Ascending aorta (tissue), 2 donors: Measurements from ENCODE around the gene HAAO. TPM values are rescaled to one million over a fixed set of nuclear protein-coding genes. Genes with fewer than 3 reads are reported as not detected.
A peak's percentile ranks its signal among the peaks of the same experiment; 100 is the strongest.

ENCODE experiments used
- DNase-seq, 2 donors: peaks; one replicate each; pipeline ENCODE4 v3.0.0-alpha.2; 2019; ENCODE audit warnings: low spot score in 2 of 2
- H3K27ac ChIP-seq, 2 donors: fragments of 200-600 bp; sonication (generic); one replicate each; pipeline ENCODE4 v1.5.1; 2016 to 2017; ENCODE audit warnings: mild to moderate bottlenecking in 1 of 2
- H3K27me3 ChIP-seq: fragments of 200-600 bp; sonication (generic); one replicate; pipeline ENCODE4 v1.5.1; 2017
- H3K36me3 ChIP-seq, 2 donors: fragments of 200-600 bp; sonication (generic); one replicate each; pipeline ENCODE4 v1.5.1; 2016
- H3K4me1 ChIP-seq, 2 donors: fragments of 200-600 bp; sonication (generic); one replicate each; pipeline ENCODE4 v1.5.1; 2016 to 2017; ENCODE audit warnings: mild to moderate bottlenecking in 1 of 2
- H3K4me3 ChIP-seq, 2 donors: fragments of 200-600 bp; sonication (generic); one replicate each; pipeline ENCODE4 v1.5.1; 2016 to 2017; ENCODE audit warnings: mild to moderate bottlenecking in 1 of 2
- H3K9me3 ChIP-seq, 2 donors: fragments of 200-600 bp; sonication (generic); one replicate each; pipeline ENCODE4 v1.5.1; 2016
- intact Hi-C: fragments of 100-400 bp; cut with DNase I; formaldehyde crosslinking; loops from one replicate; pipeline ENCODE4 v1.15.1; 2023
- total RNA-seq: library from RNA; depleted of rRNA; stranded (reverse); fragments of >200 nt; gene quantifications from one replicate; pipeline ENCODE4 v1.1.0, GENCODE V29; 2016
- TF ChIP-seq, protein P1 (sequence below), 3 experiments: fragments of 200-600 bp in 2 of 3; fragments of 450-650 bp in 1 of 3; sonication (generic) in 2 of 3; IDR thresholded peaks; one replicate each; pipeline ENCODE4 v1.5.1; 2016 to 2019; ENCODE audit warnings: antibody characterized with exemption in 3 of 3, mild to moderate bottlenecking in 1 of 3, moderate library complexity in 1 of 3

The HAAO gene
- total RNA-seq, 1 donor from 2014 or later: 7.2 TPM

DNA sequence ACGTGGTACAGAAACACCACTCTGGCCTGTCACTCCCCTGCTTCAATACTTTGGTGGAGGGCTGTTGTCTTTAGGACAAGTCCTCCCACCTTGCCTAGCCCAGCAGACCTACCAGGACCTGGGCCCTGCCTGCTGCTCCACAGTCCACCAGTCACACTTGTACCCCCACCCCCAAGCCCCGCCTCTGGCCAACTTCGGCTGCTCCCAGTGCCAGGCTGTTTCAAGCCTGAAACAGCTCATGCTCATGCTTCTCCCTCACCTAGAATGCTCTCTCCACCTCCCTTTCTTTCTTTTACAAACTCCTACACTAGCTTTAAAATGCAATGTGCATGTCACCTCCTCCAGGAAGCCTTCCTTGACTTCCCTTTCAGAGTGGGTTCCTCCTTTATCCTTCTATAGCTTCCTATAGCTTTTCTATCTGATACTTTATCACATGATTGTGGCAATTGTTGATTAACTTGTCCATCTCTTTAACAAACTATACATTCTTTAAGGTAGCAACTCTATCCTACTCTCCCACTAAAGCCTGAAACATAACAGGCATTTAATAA lies 23.6 kb downstream of the HAAO start:
- TF ChIP-seq, protein P1, sequence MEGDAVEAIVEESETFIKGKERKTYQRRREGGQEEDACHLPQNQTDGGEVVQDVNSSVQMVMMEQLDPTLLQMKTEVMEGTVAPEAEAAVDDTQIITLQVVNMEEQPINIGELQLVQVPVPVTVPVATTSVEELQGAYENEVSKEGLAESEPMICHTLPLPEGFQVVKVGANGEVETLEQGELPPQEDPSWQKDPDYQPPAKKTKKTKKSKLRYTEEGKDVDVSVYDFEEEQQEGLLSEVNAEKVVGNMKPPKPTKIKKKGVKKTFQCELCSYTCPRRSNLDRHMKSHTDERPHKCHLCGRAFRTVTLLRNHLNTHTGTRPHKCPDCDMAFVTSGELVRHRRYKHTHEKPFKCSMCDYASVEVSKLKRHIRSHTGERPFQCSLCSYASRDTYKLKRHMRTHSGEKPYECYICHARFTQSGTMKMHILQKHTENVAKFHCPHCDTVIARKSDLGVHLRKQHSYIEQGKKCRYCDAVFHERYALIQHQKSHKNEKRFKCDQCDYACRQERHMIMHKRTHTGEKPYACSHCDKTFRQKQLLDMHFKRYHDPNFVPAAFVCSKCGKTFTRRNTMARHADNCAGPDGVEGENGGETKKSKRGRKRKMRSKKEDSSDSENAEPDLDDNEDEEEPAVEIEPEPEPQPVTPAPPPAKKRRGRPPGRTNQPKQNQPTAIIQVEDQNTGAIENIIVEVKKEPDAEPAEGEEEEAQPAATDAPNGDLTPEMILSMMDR (IDR thresholded peaks at IDR 0.05): no peak
- no peaks in the 10 kb centered on the region for H3K4me1 ChIP-seq
- H3K4me3 ChIP-seq: no peak overlapping the region
- intact Hi-C loops: no loop called here
- no peaks in the 10 kb centered on the region for H3K9me3 ChIP-seq
- no peaks in the 10 kb centered on the region for H3K36me3 ChIP-seq
- no peaks in the 10 kb centered on the region for H3K27me3 ChIP-seq
- H3K27ac ChIP-seq: peak overlapping the region in 1 of 2 donors; percentile 3
- DNase-seq: peak in 1 of 2 donors; percentile 43

DNA sequence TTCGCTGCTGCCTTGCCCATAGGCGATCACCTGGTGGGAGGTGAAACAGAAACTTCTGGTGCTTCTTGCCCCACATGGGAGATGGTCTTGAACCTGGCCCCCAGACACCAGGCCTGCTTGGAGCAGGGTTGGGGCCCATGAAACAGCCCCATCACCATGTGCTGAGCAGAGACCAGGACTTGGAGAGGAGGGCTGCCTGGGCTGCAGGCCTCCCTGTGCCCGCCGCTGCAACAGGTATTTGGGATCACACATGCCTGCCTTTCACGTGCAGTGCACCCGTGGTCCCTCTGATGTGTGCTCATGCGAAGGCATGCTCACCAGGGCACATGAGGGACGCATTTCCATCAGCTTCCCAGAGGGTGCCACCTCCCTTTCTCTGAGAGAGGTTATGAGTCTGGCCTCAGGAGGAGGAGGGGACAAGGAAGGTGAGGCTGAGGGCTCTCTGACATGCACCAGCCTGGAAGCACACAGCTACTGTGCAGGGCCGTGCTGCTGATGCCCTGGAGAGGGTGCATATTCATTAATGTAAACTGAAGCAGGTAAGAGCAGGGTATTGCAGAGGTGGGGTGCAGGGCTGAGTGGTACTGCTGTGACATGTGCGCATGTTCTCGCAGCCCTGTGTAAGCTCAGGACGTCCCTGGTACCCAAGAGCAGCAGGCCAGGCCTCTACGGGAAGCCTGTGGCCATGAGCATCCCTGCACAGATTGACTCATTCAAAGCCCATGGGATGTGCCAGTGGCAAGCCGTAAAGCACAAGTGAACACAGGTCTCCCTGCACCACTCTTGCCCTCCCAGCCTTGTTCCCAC lies 24.3 kb downstream of the HAAO start:
- Histone ChIP-seq H3K36me3 (no peaks in the 10 kb centered on the region), H3K27ac (no peak overlapping the region), H3K9me3 (no peaks in the 10 kb centered on the region), H3K4me1 (no peaks in the 10 kb centered on the region), H3K27me3 (no peaks in the 10 kb centered on the region), H3K4me3 (no peak overlapping the region)
- intact Hi-C loops: no loop called here
- peak in 1 of 2 donors; percentile 49 for DNase-seq
- TF ChIP-seq, protein P1 (IDR thresholded peaks at IDR 0.05): no peak

DNA sequence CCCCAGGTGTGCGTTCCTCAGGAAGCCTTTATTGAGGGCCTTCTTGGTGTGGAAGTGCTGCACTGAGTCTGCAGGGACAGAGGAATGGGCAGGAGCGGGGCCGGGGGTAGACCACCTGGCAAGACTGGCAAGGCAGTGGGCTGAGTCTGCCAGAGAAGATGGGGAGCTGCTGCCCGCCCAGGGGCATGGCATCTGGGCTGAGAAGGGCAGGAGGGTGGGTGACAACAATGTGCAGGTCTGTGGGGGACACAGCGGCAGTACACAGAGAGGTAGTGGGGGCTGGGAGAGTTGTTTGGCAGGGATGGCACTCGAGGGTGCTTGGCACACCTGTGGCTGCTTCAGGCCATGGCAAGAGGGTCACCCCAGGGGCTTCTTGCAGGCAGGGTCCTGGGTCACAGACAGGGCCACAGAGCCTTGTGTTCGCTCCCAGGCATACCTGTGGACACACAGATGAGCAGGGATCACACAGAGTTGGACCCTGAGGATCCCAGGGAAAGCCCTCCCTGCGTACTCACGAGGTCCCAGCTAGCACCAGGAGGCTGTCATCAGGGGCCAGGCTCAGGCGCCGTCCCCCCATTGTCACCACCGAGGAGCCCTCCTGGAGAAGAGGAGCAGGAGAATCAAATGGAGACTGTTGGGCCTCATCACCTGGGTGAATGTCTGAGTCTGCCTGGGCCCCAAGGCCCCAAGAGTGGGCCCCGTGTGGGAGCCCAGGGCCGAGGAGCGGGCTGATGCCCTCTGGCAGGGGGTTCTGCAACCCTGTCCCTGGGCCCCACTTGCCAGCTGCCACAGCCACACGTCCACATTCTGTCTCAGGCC lies 25.1 kb downstream of the HAAO start:
- Histone ChIP-seq H3K9me3 (no peaks in the 10 kb centered on the region), H3K27me3 (no peaks in the 10 kb centered on the region), H3K27ac (no peak overlapping the region), H3K4me3 (no peak overlapping the region), H3K36me3 (no peaks in the 10 kb centered on the region), H3K4me1 (no peaks in the 10 kb centered on the region)
- TF ChIP-seq, protein P1 (IDR thresholded peaks at IDR 0.05): no peak
- intact Hi-C loops: no loop called here
- no peak for DNase-seq

DNA sequence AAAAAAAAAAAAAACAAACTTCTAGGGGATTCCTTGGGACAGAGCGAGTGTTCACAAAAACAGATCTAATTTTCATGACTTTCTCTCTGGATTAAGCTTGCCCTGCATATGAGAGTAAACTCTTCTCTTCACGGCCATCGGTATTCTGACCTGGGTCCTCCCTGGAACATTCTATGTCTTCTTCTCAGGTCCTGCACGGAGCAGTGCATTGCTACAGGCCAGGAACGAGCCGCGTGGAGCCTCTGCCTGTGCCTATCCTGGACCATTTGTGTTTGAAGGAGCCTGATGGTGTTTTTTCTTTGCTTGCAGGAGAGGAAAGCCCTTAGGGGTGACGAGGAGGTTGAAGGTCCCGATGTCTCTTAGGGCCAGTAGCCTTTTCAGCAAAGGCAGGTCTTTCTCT lies 26.7 kb downstream of the HAAO start:
- Histone ChIP-seq H3K9me3 (no peaks in the 10 kb centered on the region), H3K4me1 (no peaks in the 10 kb centered on the region), H3K27me3 (no peaks in the 10 kb centered on the region), H3K36me3 (no peaks in the 10 kb centered on the region), H3K4me3 (no peak overlapping the region), H3K27ac (no peak overlapping the region)
- TF ChIP-seq, protein P1 (IDR thresholded peaks at IDR 0.05): no peak
- DNase-seq: no peak
- intact Hi-C loops: no loop called here

DNA sequence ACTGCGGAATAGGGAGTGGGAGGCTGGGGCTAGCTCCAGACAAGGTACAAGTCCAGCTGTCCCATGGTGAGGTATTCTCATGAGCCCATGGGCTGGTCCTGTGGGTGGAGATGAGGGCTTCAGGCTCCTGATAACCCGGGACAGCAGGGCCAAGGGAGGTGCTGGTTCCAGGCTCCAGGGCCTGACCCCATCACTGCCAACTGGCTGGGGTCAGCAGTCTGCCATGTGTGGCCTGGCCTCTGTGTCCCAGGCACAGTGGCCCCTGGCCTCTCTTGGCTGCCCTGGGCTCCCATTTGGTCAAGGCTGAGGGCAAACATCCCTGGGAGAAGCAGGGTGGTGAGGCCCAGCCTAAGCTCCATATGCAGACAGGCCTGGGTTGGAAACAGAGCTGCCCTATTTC lies 27.5 kb downstream of the HAAO start:
- no peaks in the 10 kb centered on the region for H3K36me3 ChIP-seq
- TF ChIP-seq, protein P1 (IDR thresholded peaks at IDR 0.05): no peak
- H3K27ac ChIP-seq: no peak overlapping the region
- H3K9me3 ChIP-seq: no peaks in the 10 kb centered on the region
- intact Hi-C loops: no loop called here
- H3K4me3 ChIP-seq: no peak overlapping the region
- H3K4me1 ChIP-seq: no peaks in the 10 kb centered on the region
- H3K27me3 ChIP-seq: no peaks in the 10 kb centered on the region
- no peak for DNase-seq
